ENCODE results near the gene GET3.

The GET3 gene

GRCh38 chr19:12774588-12775555 is 37.6 kb downstream of the GET3 start, which contains the start of gene HOOK2:
Gene HOOK2 (minus strand): TSS chr19:12775552. CDS start chr19:12775449, 103 bp downstream.
- H3K4me2 ChIP-seq (ENCODE audit: low read length): peak within 1 kb of the TSS; percentile 98
- H3K4me1 ChIP-seq (ENCODE audit: control insufficient read depth, insufficient read depth, low read length): peaks cover 29% of the 10 kb centered on the region
- H3K4me3 ChIP-seq (ENCODE audit: low read length): peak within 1 kb of the TSS; percentile 85
- H3K27me3 ChIP-seq (ENCODE audit: control insufficient read depth, insufficient read depth, low read length): no peaks in the 10 kb centered on the region
- peak within 1 kb of the TSS; percentile 80 for H3K9ac ChIP-seq (ENCODE audit: low read depth, low read length)
- H3K36me3 ChIP-seq (ENCODE audit: insufficient read depth, low read length): no peaks in the 10 kb centered on the region
- no peaks in the 10 kb centered on the region for H3K9me3 ChIP-seq (replicated peaks; ENCODE audit: low read length)

- Histone ChIP-seq H3K4me3 (ENCODE audit: low read length) (peak overlapping the region; percentile 84), H3K4me2 (ENCODE audit: low read length) (peak overlapping the region; percentile 91), H3K9ac (ENCODE audit: low read depth, low read length) (peak overlapping the region; percentile 86), H3K4me1 (ENCODE audit: control insufficient read depth, insufficient read depth, low read length) (peaks cover 38% of the 10 kb centered on the region), H3K9me3 (replicated peaks; ENCODE audit: low read length) (no peaks in the 10 kb centered on the region), H3K27me3 (ENCODE audit: control insufficient read depth, insufficient read depth, low read length) (no peaks in the 10 kb centered on the region), H3K36me3 (ENCODE audit: insufficient read depth, low read length) (no peaks in the 10 kb centered on the region)
These were observed 40.1 kb downstream of the GET3 start for GRCh38 chr19:12777217-12778016.

DNA sequence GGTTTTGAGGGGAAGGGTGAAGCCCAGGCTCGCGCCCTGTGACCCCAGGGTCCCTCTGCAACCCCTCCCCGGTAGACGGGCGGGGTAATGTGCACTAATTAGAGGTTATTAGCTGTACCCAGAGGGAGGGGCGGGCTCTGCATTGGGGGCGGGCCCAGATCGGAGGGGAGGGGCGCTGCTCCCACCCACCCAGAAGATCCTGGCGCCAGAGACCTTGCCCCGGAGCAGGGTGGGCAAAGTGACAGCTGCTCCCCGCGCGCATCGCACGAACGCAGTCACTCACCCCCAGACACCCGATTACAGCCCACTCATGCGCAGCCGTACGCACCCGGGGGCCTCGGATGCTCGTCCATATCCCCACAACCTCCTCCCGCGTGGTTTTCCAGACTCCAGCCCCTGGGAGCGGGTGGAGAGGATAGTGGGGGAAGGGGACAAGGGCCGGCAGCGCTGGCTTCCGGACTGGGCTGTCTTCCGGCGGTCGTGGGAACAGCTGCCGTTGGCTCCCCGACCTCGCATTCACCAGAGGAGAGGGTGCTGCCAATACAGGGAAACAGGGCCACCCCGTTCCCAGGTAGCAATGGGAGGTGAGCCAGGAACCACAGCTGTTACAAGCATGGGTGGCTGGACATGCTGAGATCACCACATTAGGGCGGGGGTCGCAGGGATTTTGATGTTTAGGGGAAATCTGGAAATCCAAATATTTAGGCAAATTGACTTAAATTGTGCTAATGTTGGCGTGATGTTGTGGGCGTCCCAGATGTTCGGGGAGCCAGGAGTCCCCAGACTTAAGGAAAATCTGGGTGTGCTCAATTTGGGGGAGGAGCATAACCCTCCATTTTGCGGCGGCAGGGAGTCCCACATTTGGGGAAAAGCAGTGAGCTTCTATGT is 41.0 kb downstream of the GET3 start:
- no peaks in the 10 kb centered on the region for H3K27me3 ChIP-seq (ENCODE audit: control insufficient read depth, insufficient read depth, low read length)
- H3K36me3 ChIP-seq (ENCODE audit: insufficient read depth, low read length): no peaks in the 10 kb centered on the region
- H3K9ac ChIP-seq (ENCODE audit: low read depth, low read length): peak overlapping the region; percentile 86
- H3K4me3 ChIP-seq (ENCODE audit: low read length): peak overlapping the region; percentile 84
- peak overlapping the region; percentile 91 for H3K4me2 ChIP-seq (ENCODE audit: low read length)
- no peaks in the 10 kb centered on the region for H3K9me3 ChIP-seq (replicated peaks; ENCODE audit: low read length)
- H3K4me1 ChIP-seq (ENCODE audit: control insufficient read depth, insufficient read depth, low read length): peaks cover 46% of the 10 kb centered on the region

GRCh38 chr19:12778905-12779161 is 41.5 kb downstream of the GET3 start:
- H3K9ac ChIP-seq (ENCODE audit: low read depth, low read length): peak overlapping the region; percentile 86
- no peaks in the 10 kb centered on the region for H3K27me3 ChIP-seq (ENCODE audit: control insufficient read depth, insufficient read depth, low read length)
- H3K36me3 ChIP-seq (ENCODE audit: insufficient read depth, low read length): no peaks in the 10 kb centered on the region
- peak overlapping the region; percentile 84 for H3K4me3 ChIP-seq (ENCODE audit: low read length)
- peak overlapping the region; percentile 91 for H3K4me2 ChIP-seq (ENCODE audit: low read length)
- H3K4me1 ChIP-seq (ENCODE audit: control insufficient read depth, insufficient read depth, low read length): peaks cover 46% of the 10 kb centered on the region
- no peaks in the 10 kb centered on the region for H3K9me3 ChIP-seq (replicated peaks; ENCODE audit: low read length)

DNA sequence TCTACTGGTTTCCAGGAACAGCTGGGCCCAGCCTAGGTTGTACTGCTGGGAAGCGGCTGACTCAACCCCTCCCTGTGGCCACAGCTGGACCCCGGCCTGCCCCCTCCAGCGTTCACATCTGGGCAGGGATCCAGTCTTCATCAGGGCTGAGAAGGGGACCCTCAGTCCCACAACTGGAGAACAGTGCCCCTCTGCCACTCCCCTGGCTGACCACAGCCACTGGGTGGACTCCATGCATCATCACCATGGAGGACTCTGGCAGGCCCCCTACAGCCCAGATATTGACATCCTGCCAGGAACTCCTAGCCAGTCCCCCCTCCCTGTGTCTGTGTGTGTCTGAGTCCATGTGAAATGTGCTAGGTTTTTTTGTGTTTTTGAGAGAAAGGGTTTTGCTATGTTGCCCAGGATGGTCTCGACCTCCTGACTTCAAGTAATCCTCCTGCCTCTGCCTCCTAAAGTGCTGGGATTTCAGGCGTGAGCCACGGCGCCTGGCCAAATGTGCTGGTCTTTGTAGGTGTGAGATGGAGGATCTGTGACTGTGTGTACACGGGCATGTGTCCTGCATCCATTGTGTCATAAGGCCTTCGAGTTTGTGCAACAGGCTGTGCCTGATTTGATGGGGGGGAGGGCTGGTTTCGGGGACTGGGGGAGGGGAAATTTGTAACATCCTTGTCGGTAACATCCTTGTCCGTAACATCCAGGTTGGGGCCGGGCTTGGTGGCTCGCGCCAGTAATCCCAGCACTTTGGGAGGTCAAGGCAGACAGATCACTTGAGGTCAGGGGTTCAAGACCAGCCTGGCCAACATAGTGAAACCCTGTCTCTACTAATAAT is 42.1 kb downstream of the GET3 start:
- Histone ChIP-seq H3K27me3 (ENCODE audit: control insufficient read depth, insufficient read depth, low read length) (no peaks in the 10 kb centered on the region), H3K4me1 (ENCODE audit: control insufficient read depth, insufficient read depth, low read length) (peaks cover 49% of the 10 kb centered on the region), H3K9ac (ENCODE audit: low read depth, low read length) (peak overlapping the region; percentile 86), H3K36me3 (ENCODE audit: insufficient read depth, low read length) (no peaks in the 10 kb centered on the region), H3K9me3 (replicated peaks; ENCODE audit: low read length) (no peaks in the 10 kb centered on the region), H3K4me3 (ENCODE audit: low read length) (peak overlapping the region; percentile 84), H3K4me2 (ENCODE audit: low read length) (peak overlapping the region; percentile 91)

DNA sequence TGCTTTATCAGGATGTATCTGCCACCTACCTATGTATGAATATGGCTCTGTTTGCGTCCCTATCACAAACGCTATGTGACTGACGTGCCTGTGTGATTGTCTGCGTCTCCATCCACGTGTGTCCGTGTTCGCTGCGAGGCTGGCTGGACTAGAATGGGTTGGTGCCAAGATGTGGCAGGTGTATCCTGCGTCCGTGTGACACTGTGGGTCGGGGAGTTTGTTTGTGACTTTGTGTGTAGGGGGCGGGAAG is 44.8 kb downstream of the GET3 start:
- Histone ChIP-seq H3K4me3 (ENCODE audit: low read length) (peak overlapping the region; percentile 69), H3K4me1 (ENCODE audit: control insufficient read depth, insufficient read depth, low read length) (peaks cover 71% of the 10 kb centered on the region), H3K4me2 (ENCODE audit: low read length) (peak overlapping the region; percentile 91), H3K27me3 (ENCODE audit: control insufficient read depth, insufficient read depth, low read length) (no peaks in the 10 kb centered on the region), H3K36me3 (ENCODE audit: insufficient read depth, low read length) (no peaks in the 10 kb centered on the region), H3K9ac (ENCODE audit: low read depth, low read length) (peak overlapping the region; percentile 81), H3K9me3 (replicated peaks; ENCODE audit: low read length) (no peaks in the 10 kb centered on the region)

GRCh38 chr19:12782424-12783290 is 45.4 kb downstream of the GET3 start:
- H3K4me3 ChIP-seq (ENCODE audit: low read length): peak overlapping the region; percentile 69
- no peaks in the 10 kb centered on the region for H3K9me3 ChIP-seq (replicated peaks; ENCODE audit: low read length)
- peaks cover 74% of the 10 kb centered on the region for H3K4me1 ChIP-seq (ENCODE audit: control insufficient read depth, insufficient read depth, low read length)
- no peaks in the 10 kb centered on the region for H3K36me3 ChIP-seq (ENCODE audit: insufficient read depth, low read length)
- peak overlapping the region; percentile 91 for H3K4me2 ChIP-seq (ENCODE audit: low read length)
- H3K27me3 ChIP-seq (ENCODE audit: control insufficient read depth, insufficient read depth, low read length): no peaks in the 10 kb centered on the region
- H3K9ac ChIP-seq (ENCODE audit: low read depth, low read length): peak overlapping the region; percentile 81

GRCh38 chr19:12783291-12783848 is 46.1 kb downstream of the GET3 start:
- no peaks in the 10 kb centered on the region for H3K9me3 ChIP-seq (replicated peaks; ENCODE audit: low read length)
- peak overlapping the region; percentile 81 for H3K9ac ChIP-seq (ENCODE audit: low read depth, low read length)
- H3K36me3 ChIP-seq (ENCODE audit: insufficient read depth, low read length): no peaks in the 10 kb centered on the region
- no peaks in the 10 kb centered on the region for H3K27me3 ChIP-seq (ENCODE audit: control insufficient read depth, insufficient read depth, low read length)
- peak overlapping the region; percentile 91 for H3K4me2 ChIP-seq (ENCODE audit: low read length)
- peak overlapping the region; percentile 69 for H3K4me3 ChIP-seq (ENCODE audit: low read length)
- H3K4me1 ChIP-seq (ENCODE audit: control insufficient read depth, insufficient read depth, low read length): peaks cover 78% of the 10 kb centered on the region

DNA sequence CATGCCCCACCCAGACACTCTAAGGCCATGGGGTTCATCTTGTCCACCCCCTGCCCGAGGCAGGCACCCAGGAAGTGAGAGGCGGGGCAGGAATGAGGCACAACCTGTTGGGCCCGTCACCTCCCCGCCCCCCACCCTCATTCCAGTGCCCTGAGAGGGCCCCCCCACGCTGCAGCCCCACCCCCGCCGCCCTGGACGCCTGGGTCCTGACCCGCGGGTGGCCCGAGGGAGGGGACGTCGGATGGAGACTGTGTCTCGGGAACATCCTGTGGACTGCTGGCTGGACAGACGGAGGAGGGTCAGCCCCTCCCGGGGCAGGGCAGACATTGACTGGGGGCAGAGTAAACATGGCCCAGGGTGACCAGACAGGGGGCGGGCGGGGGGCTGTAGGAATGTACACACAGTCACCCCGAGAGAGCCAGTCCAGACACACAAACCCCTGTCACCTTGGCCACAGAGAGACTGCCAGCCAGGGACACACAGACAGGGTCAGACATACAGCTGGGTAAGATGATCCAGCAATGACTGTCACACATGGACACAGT is 46.6 kb downstream of the GET3 start:
- Histone ChIP-seq H3K36me3 (ENCODE audit: insufficient read depth, low read length) (no peaks in the 10 kb centered on the region), H3K4me3 (ENCODE audit: low read length) (peak overlapping the region; percentile 35), H3K9ac (ENCODE audit: low read depth, low read length) (peak overlapping the region; percentile 65), H3K4me1 (ENCODE audit: control insufficient read depth, insufficient read depth, low read length) (peaks cover 78% of the 10 kb centered on the region), H3K4me2 (ENCODE audit: low read length) (peak overlapping the region; percentile 65), H3K9me3 (replicated peaks; ENCODE audit: low read length) (no peaks in the 10 kb centered on the region), H3K27me3 (ENCODE audit: control insufficient read depth, insufficient read depth, low read length) (no peaks in the 10 kb centered on the region)

All from skeletal muscle satellite cell (primary cell).